ENCODE results near the gene LENG8. TPM values are rescaled to one million over a fixed set of nuclear protein-coding genes. Genes with fewer than 3 reads are reported as not detected.

LENG8 gene
- total and polyA plus RNA-seq, 2 of the 13 experiments (the other 11 are each of a cell fraction or from before 2014, with no cell fraction given) = 14.3 to 41.9 TPM

- TF ChIP-seq ZNF234 (CRISPR knock-in tag; conservative IDR thresholded peaks at IDR 0.05) (0 out of 2 replicates have a peak, but pooled peaks have one; percentile 12), PAWR (CRISPR knock-in tag; IDR thresholded peaks at IDR 0.05; ENCODE audit: borderline replicate concordance) (peak; percentile 80; the same call in 1 of the 2 replicates), ATF7 (IDR thresholded peaks at IDR 0.05) (peak; percentile 10; the same call in 1 of the 2 replicates), ATF7 (CRISPR knock-in tag; IDR thresholded peaks at IDR 0.05) (peak; percentile 88), ZNF670 (CRISPR knock-in tag; IDR thresholded peaks at IDR 0.05; ENCODE audit: borderline replicate concordance) (peak; percentile 65), ZFY (CRISPR knock-in tag; IDR thresholded peaks at IDR 0.05) (peak; percentile 97), ZNF451 (CRISPR knock-in tag; IDR thresholded peaks at IDR 0.05) (peak; percentile 76; the same call in 1 of the 2 replicates), PLSCR1 (CRISPR knock-in tag; IDR thresholded peaks at IDR 0.05; ENCODE audit: borderline replicate concordance) (0 out of 2 replicates have a peak, but pooled peaks have one; percentile 76), ZMAT5 (CRISPR knock-in tag; IDR thresholded peaks at IDR 0.05; ENCODE audit: borderline replicate concordance, low read depth) (no peak), IRF2 (CRISPR knock-in tag; IDR thresholded peaks at IDR 0.05) (peak; percentile 48; the same call in 1 of the 2 replicates), MED8 (CRISPR knock-in tag; IDR thresholded peaks at IDR 0.05; ENCODE audit: insufficient replicate concordance) (peak; percentile 67), ZBTB8A (CRISPR knock-in tag; IDR thresholded peaks at IDR 0.05; ENCODE audit: borderline replicate concordance, low read depth) (0 out of 2 replicates have a peak, but pooled peaks have one; percentile 60), MIXL1 (CRISPR knock-in tag; IDR thresholded peaks at IDR 0.05) (peak; percentile 62; the same call in 1 of the 2 replicates), CCAR2 (optimal IDR thresholded peaks at IDR 0.05; ENCODE audit: low read depth, low read length) (no peak), JARID2 (CRISPR knock-in tag; IDR thresholded peaks at IDR 0.05; ENCODE audit: insufficient replicate concordance) (no peak), IRF1 (CRISPR knock-in tag; IDR thresholded peaks at IDR 0.05; ENCODE audit: low read depth) (peak; percentile 38; the same call in 1 of the 2 replicates), HDAC1 (CRISPR knock-in tag; IDR thresholded peaks at IDR 0.05) (peak; percentile 84), NPAS2 (CRISPR knock-in tag; IDR thresholded peaks at IDR 0.05; ENCODE audit: borderline replicate concordance) (no peak), GTF3A (CRISPR knock-in tag; conservative IDR thresholded peaks at IDR 0.05) (no peak), IRF9 (CRISPR knock-in tag; IDR thresholded peaks at IDR 0.05; ENCODE audit: borderline replicate concordance) (peak; percentile 72)
- TF ChIP-seq, protein P1, sequence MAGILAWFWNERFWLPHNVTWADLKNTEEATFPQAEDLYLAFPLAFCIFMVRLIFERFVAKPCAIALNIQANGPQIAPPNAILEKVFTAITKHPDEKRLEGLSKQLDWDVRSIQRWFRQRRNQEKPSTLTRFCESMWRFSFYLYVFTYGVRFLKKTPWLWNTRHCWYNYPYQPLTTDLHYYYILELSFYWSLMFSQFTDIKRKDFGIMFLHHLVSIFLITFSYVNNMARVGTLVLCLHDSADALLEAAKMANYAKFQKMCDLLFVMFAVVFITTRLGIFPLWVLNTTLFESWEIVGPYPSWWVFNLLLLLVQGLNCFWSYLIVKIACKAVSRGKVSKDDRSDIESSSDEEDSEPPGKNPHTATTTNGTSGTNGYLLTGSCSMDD (CRISPR knock-in tag; IDR thresholded peaks at IDR 0.05) = no peak
These were observed at the start of gene LENG8 (continued) for GRCh38 chr19:54448774-54449700.

Data from HepG2 (cell line).